HepG2 (cell line): ENCODE results near the gene GPATCH11. TPM values are rescaled to one million over a fixed set of nuclear protein-coding genes. Genes with fewer than 3 reads are reported as not detected.

Experiments used
- ATAC-seq: fragments of 200-7000 bp; cut with Tn5 transposase; 3 replicates; pipeline ENCODE4 v1.9.1; 2020; ENCODE audit warnings: mild to moderate bottlenecking, moderate library complexity
- BruUV-seq: library from RNA; stranded (reverse); fragments of 400-500 nt; replicated peaks from 2 replicates; lab custom pipeline; 2021; lab: Mats Ljungman, UMichigan
- CTCF ChIA-PET: fragments of 300-600 bp; formaldehyde crosslinking; extraction: SDS; loops from one replicate; lab custom pipeline; 2021; ENCODE audit warnings: low total read pairs, inconsistent platforms, low intra/inter-chr PET ratio; lab: Yijun Ruan, JAX
- POLR2A ChIA-PET: fragments of 350-600 bp; sonication (Branson Sonifier 250); formaldehyde crosslinking; loops from one replicate; lab custom pipeline; 2020; ENCODE audit warnings: antibody characterized with exemption, inconsistent platforms; lab: Yijun Ruan, JAX
- DNase-seq: peaks from one replicate; pipeline ENCODE4 v3.0.0-alpha.2; 2015; ENCODE audit warnings: low spot score
- FAIRE-seq: peaks from 3 replicates; lab custom pipeline; 2011; peaks lifted over from hg19 to GRCh38; lab: Jason Lieb, UNC
- H2AFZ ChIP-seq: one replicate; pipeline ENCODE4 v1.6.1; 2011; ENCODE audit warnings: low read length, inconsistent platforms
- H3K27ac ChIP-seq: fragments of 300-600 bp; 3 replicates; pipeline ENCODE4 v1.8.0; 2011; ENCODE audit warnings: mixed run types, mild to moderate bottlenecking, mixed read lengths, low read length, inconsistent platforms; ENCODE audit not compliant: insufficient read depth; ENCODE audit errors: extremely low read length
- H3K27me3 ChIP-seq, 2 experiments: fragments of 200-600 bp in 1 of 2; 2 replicates in 1 of 2; 3 replicates in 1 of 2; pipeline versions ENCODE4 v1.6.0 to v1.8.0; 2011; ENCODE audit warnings: low read length in 2 of 2, mild to moderate bottlenecking in 2 of 2, moderate library complexity in 2 of 2, inconsistent platforms in 1 of 2; ENCODE audit not compliant: insufficient read depth in 2 of 2, control insufficient read depth in 1 of 2
- H3K36me3 ChIP-seq, 2 experiments: fragments of 200-600 bp in 1 of 2; replicated peaks in 1 of 2; 2 replicates in 1 of 2; 3 replicates in 1 of 2; pipeline versions ENCODE4 v1.5.1 to v1.8.0; 2011; ENCODE audit warnings: low read length in 2 of 2, inconsistent platforms in 1 of 2; ENCODE audit not compliant: insufficient read depth in 2 of 2, control insufficient read depth in 1 of 2
- H3K4me1 ChIP-seq: 2 replicates; pipeline ENCODE4 v1.5.1; 2012; ENCODE audit warnings: low read length, inconsistent platforms; ENCODE audit not compliant: insufficient read depth
- H3K4me2 ChIP-seq: 2 replicates; pipeline ENCODE4 v1.6.0; 2011; ENCODE audit warnings: low read depth, low read length, inconsistent platforms
- H3K4me3 ChIP-seq, 3 experiments: fragments of 200-600 bp in 1 of 3; sonication (generic), shearing (Covaris generic) in 1 of 3; replicated peaks in 1 of 3; 2 replicates each; pipeline ENCODE4 v1.5.1; 2011 to 2016; ENCODE audit warnings: low read length in 3 of 3, inconsistent platforms in 2 of 3, low read depth in 2 of 3, mild to moderate bottlenecking in 2 of 3, control low read depth in 1 of 3, mixed read lengths in 1 of 3; ENCODE audit not compliant: insufficient read depth in 1 of 3
- H3K79me2 ChIP-seq: one replicate; pipeline ENCODE4 v1.6.1; 2011; ENCODE audit warnings: low read length, inconsistent platforms; ENCODE audit not compliant: insufficient read depth
- H3K9ac ChIP-seq: 2 replicates; pipeline ENCODE4 v1.6.0; 2011; ENCODE audit warnings: mild to moderate bottlenecking, low read depth, low read length, inconsistent platforms; ENCODE audit not compliant: insufficient read depth
- H3K9me3 ChIP-seq: 2 replicates; pipeline ENCODE4 v1.5.1; 2012; ENCODE audit warnings: mild to moderate bottlenecking, low read length
- H4K20me1 ChIP-seq: 2 replicates; pipeline ENCODE4 v1.6.0; 2011; ENCODE audit warnings: inconsistent platforms, mild to moderate bottlenecking, low read length, moderate library complexity; ENCODE audit not compliant: insufficient read depth
- EP300 ChIP-seq, 3 experiments: sonication (generic) in 1 of 3; formaldehyde crosslinking in 1 of 3; IDR thresholded peaks; 2 replicates each; pipeline versions ENCODE4 v1.5.1 to v1.6.1; 2011 to 2020; ENCODE audit warnings: low read depth in 2 of 3, low read length in 2 of 3, borderline replicate concordance in 1 of 3, improper control_type of control experiment in 1 of 3, mild to moderate bottlenecking in 1 of 3, missing genetic modification reagents in 1 of 3, moderate library complexity in 1 of 3
- JDP2 ChIP-seq: sonication (generic); formaldehyde crosslinking; IDR thresholded peaks from 2 replicates; pipeline ENCODE4 v1.8.1; 2022; ENCODE audit warnings: missing genetic modification reagents, borderline replicate concordance
- KDM4B ChIP-seq: sonication (generic); formaldehyde crosslinking; IDR thresholded peaks from 2 replicates; pipeline ENCODE4 v1.4.0; 2020; ENCODE audit warnings: missing genetic modification reagents
- MTA1 ChIP-seq: sonication (generic); formaldehyde crosslinking; IDR thresholded peaks from 2 replicates; pipeline ENCODE4 v1.4.0; 2020; ENCODE audit warnings: missing genetic modification reagents, mild to moderate bottlenecking, borderline replicate concordance
- MYC ChIP-seq: sonication (generic); formaldehyde crosslinking; IDR thresholded peaks from 2 replicates; pipeline ENCODE4 v1.9.0; 2021; ENCODE audit warnings: missing genetic modification reagents, borderline replicate concordance
- NR1H2 ChIP-seq: sonication (generic); formaldehyde crosslinking; IDR thresholded peaks from 2 replicates; pipeline ENCODE4 v1.8.1; 2022; ENCODE audit warnings: low read depth, missing genetic modification reagents, borderline replicate concordance
- RAD51 ChIP-seq: fragments of 450-650 bp; IDR thresholded peaks from 2 replicates; pipeline ENCODE4 v1.6.1; 2016; ENCODE audit warnings: borderline replicate concordance
- SRSF1 ChIP-seq: fragments of 200-400 bp; formaldehyde crosslinking; optimal IDR thresholded peaks from 2 replicates; pipeline ENCODE3; 2017; ENCODE audit warnings: mild to moderate bottlenecking, low read depth, low read length, moderate library complexity
- TBL1XR1 ChIP-seq: fragments of 150-350 bp; IDR thresholded peaks from 2 replicates; pipeline ENCODE4 v1.6.1; 2014; ENCODE audit warnings: borderline replicate concordance, low read length; ENCODE audit not compliant: partially characterized antibody
- TEAD2 ChIP-seq: sonication (generic); formaldehyde crosslinking; IDR thresholded peaks from 2 replicates; pipeline ENCODE4 v1.9.0; 2021; ENCODE audit warnings: missing genetic modification reagents
- ZFAT ChIP-seq: sonication (generic); formaldehyde crosslinking; conservative IDR thresholded peaks from 2 replicates; pipeline ENCODE4 v1.8.1; 2023; ENCODE audit warnings: missing genetic modification reagents, inconsistent platforms
- ZNF563 ChIP-seq: sonication (generic); formaldehyde crosslinking; IDR thresholded peaks from 2 replicates; pipeline ENCODE4 v1.8.0; 2022; ENCODE audit warnings: mild to moderate bottlenecking, moderate library complexity, missing genetic modification reagents
- ZNF746 ChIP-seq: sonication (generic); formaldehyde crosslinking; IDR thresholded peaks from 2 replicates; pipeline ENCODE4 v1.8.0; 2022; ENCODE audit warnings: mild to moderate bottlenecking, missing genetic modification reagents
- ZSCAN29 ChIP-seq: sonication (generic); formaldehyde crosslinking; conservative IDR thresholded peaks from 2 replicates; pipeline ENCODE4 v1.4.0; 2020; ENCODE audit warnings: mild to moderate bottlenecking, missing genetic modification reagents
- WGBS: methylation state at CpG from one replicate; pipeline ENCODE4 v1.1.6; 2017; ENCODE audit warnings: low lambda C conversion rate; 5-methylcytosine and 5-hydroxymethylcytosine counted together
- in situ Hi-C: cut with HindIII; loops from 2 replicates; pipeline ENCODE4 v1.10.0; 2017; ENCODE audit warnings: low pct_unique_long_range_greater_than_20kb; ENCODE audit not compliant: extremely low pct_ligation_motif_present
- intact Hi-C: fragments of 100-400 bp; cut with micrococcal nuclease; formaldehyde crosslinking; loops from one replicate; pipeline ENCODE4 v1.10.0; 2022; ENCODE audit not compliant: unreplicated experiment
- polyA plus RNA-seq, 8 experiments: library from polyadenylated mRNA; depleted of rRNA in 3 of 8; stranded (reverse) in 7 of 8; unstranded in 1 of 8; fragments of >200 nt; fragmentation: Illumina TruSeq in 4 of 8; extraction: Trizol in 4 of 8; gene quantifications; 2 replicates each; pipeline versions ENCODE4 v1.2.1 to v1.2.3, GENCODE V29; 2011 to 2016; ENCODE audit warnings: low read depth in 4 of 8, missing spikeins in 1 of 8, mixed read lengths in 1 of 8; ENCODE audit not compliant: insufficient read depth in 1 of 8
- total RNA-seq, 5 experiments: library from RNA; depleted of rRNA; stranded (reverse); fragments of >200 nt; fragmentation: Illumina TruSeq; extraction: Trizol; gene quantifications; 2 replicates each; pipeline ENCODE4 v1.2.3, GENCODE V29; 2016; ENCODE audit warnings: low read depth in 1 of 5
- TF ChIP-seq, protein P1 (sequence below): sonication (generic); formaldehyde crosslinking; IDR thresholded peaks from 2 replicates; pipeline ENCODE4 v1.5.0; 2020; ENCODE audit warnings: mild to moderate bottlenecking, missing genetic modification reagents, borderline replicate concordance
- TF ChIP-seq, protein P2 (sequence below): sonication (generic); formaldehyde crosslinking; IDR thresholded peaks from 2 replicates; pipeline ENCODE4 v1.5.0; 2020; ENCODE audit warnings: missing genetic modification reagents

The GPATCH11 gene
- total and polyA plus RNA-seq, 2 of the 13 experiments (the other 11 are each of a cell fraction or from before 2014, with no cell fraction given): 3.8 to 8.7 TPM

DNA sequence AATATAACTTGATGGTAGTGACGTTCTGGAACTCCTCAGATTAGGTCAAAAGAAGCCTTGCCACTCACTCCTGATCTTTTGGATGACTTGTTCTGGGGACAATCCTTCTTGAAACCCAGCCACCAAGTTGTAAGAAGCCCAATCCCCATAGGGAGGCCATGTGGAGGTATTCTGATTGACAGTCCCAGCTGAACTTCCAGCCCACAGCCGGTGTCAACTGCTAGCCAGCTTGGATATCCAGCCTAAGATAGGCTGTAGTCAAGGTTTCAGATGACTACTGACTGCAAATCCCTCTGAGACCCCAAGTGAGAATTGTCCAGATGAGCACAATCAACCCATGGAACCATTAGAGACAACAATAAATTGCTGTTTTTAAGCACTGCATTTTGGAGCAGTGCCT, 41.1 kb downstream of the GPATCH11 start:
- ChIA-PET CTCF (no interaction called here), POLR2A (no interaction called here)
- Histone ChIP-seq H3K27me3 (no peaks in the 10 kb centered on the region), H2AFZ (no peak overlapping the region), H3K9ac (no peak overlapping the region), H3K79me2 (no peaks in the 10 kb centered on the region), H3K9me3 (no peaks in the 10 kb centered on the region), H3K36me3 (peaks cover 10 to 60% of the 10 kb centered on the region in 2 experiments), H3K4me1 (no peaks in the 10 kb centered on the region), H3K4me3 (no peak overlapping the region), H3K4me2 (no peak overlapping the region), H4K20me1 (no peaks in the 10 kb centered on the region), H3K27ac (no peak overlapping the region)
- in situ Hi-C loops: no loop called here
- FAIRE-seq (no peak), DNase-seq (no peak), ATAC-seq (no peak)
- intact Hi-C loops: no loop called here
- BruUV-seq: no TSS peak
- WGBS: 97% methylated on average over 2 of the region's 2 CpGs
- TF ChIP-seq TEAD2 (CRISPR knock-in tag) (no peak), ZNF563 (no peak), EP300 (IDR thresholded peaks at IDR 0.05; ENCODE audit: low read depth in 2 of 2, low read length in 2 of 2) (no peak), EP300 (CRISPR knock-in tag; IDR thresholded peaks at IDR 0.05; ENCODE audit: borderline replicate concordance) (no peak), NR1H2 (CRISPR knock-in tag) (no peak), TBL1XR1 (no peak), RAD51 (no peak), ZNF746 (CRISPR knock-in tag) (no peak), JDP2 (CRISPR knock-in tag) (no peak), SRSF1 (no peak), MTA1 (CRISPR knock-in tag) (no peak), KDM4B (CRISPR knock-in tag) (no peak), MYC (no peak), ZSCAN29 (CRISPR knock-in tag) (no peak), ZFAT (CRISPR knock-in tag) (no peak)
- TF ChIP-seq, protein P1, sequence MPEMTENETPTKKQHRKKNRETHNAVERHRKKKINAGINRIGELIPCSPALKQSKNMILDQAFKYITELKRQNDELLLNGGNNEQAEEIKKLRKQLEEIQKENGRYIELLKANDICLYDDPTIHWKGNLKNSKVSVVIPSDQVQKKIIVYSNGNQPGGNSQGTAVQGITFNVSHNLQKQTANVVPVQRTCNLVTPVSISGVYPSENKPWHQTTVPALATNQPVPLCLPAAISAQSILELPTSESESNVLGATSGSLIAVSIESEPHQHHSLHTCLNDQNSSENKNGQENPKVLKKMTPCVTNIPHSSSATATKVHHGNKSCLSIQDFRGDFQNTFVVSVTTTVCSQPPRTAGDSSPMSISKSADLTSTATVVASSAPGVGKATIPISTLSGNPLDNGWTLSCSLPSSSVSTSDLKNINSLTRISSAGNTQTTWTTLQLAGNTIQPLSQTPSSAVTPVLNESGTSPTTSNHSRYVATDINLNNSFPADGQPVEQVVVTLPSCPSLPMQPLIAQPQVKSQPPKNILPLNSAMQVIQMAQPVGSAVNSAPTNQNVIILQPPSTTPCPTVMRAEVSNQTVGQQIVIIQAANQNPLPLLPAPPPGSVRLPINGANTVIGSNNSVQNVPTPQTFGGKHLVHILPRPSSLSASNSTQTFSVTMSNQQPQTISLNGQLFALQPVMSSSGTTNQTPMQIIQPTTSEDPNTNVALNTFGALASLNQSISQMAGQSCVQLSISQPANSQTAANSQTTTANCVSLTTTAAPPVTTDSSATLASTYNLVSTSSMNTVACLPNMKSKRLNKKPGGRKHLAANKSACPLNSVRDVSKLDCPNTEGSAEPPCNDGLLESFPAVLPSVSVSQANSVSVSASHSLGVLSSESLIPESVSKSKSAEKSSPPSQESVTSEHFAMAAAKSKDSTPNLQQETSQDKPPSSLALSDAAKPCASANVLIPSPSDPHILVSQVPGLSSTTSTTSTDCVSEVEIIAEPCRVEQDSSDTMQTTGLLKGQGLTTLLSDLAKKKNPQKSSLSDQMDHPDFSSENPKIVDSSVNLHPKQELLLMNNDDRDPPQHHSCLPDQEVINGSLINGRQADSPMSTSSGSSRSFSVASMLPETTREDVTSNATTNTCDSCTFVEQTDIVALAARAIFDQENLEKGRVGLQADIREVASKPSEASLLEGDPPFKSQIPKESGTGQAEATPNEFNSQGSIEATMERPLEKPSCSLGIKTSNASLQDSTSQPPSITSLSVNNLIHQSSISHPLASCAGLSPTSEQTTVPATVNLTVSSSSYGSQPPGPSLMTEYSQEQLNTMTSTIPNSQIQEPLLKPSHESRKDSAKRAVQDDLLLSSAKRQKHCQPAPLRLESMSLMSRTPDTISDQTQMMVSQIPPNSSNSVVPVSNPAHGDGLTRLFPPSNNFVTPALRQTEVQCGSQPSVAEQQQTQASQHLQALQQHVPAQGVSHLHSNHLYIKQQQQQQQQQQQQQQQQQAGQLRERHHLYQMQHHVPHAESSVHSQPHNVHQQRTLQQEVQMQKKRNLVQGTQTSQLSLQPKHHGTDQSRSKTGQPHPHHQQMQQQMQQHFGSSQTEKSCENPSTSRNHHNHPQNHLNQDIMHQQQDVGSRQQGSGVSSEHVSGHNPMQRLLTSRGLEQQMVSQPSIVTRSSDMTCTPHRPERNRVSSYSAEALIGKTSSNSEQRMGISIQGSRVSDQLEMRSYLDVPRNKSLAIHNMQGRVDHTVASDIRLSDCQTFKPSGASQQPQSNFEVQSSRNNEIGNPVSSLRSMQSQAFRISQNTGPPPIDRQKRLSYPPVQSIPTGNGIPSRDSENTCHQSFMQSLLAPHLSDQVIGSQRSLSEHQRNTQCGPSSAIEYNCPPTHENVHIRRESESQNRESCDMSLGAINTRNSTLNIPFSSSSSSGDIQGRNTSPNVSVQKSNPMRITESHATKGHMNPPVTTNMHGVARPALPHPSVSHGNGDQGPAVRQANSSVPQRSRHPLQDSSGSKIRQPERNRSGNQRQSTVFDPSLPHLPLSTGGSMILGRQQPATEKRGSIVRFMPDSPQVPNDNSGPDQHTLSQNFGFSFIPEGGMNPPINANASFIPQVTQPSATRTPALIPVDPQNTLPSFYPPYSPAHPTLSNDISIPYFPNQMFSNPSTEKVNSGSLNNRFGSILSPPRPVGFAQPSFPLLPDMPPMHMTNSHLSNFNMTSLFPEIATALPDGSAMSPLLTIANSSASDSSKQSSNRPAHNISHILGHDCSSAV (CRISPR knock-in tag): no peak
- TF ChIP-seq, protein P2, sequence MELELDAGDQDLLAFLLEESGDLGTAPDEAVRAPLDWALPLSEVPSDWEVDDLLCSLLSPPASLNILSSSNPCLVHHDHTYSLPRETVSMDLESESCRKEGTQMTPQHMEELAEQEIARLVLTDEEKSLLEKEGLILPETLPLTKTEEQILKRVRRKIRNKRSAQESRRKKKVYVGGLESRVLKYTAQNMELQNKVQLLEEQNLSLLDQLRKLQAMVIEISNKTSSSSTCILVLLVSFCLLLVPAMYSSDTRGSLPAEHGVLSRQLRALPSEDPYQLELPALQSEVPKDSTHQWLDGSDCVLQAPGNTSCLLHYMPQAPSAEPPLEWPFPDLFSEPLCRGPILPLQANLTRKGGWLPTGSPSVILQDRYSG (CRISPR knock-in tag): no peak
